HK-2 (cell line): ENCODE measurements around the gene METTL17.

ENCODE experiments used
- DNase-seq: peaks from one replicate; pipeline ENCODE4 v3.0.0-alpha.2; 2018; ENCODE audit not compliant: unreplicated experiment

The METTL17 gene

DNA sequence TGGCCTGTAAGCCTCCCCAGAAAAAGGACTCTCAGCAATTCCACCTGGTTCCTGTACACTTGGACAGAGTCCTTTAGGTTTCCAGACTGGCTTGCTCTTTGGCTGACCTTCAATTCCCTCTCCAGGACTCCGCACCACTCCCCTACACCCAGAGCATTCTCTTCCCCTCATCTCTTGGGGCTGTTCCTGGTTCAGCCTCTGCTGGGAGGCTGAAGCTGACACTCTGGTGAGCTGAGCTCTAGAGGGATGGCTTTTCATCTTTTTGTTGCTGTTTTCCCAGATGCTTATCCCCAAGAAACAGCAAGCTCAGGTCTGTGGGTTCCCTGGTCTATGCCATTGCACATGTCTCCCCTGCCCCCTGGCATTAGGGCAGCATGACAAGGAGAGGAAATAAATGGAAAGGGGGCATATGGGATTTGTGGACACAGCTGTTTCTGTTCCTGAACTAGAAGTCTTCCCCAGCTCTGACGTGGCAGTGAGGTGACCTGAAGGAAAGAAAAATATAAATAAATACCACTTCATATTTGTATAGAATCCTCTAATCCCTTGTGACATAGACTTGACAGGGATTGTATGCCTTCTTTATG, 53.7 kb downstream of the METTL17 start:
- DNase-seq: no peak

DNA sequence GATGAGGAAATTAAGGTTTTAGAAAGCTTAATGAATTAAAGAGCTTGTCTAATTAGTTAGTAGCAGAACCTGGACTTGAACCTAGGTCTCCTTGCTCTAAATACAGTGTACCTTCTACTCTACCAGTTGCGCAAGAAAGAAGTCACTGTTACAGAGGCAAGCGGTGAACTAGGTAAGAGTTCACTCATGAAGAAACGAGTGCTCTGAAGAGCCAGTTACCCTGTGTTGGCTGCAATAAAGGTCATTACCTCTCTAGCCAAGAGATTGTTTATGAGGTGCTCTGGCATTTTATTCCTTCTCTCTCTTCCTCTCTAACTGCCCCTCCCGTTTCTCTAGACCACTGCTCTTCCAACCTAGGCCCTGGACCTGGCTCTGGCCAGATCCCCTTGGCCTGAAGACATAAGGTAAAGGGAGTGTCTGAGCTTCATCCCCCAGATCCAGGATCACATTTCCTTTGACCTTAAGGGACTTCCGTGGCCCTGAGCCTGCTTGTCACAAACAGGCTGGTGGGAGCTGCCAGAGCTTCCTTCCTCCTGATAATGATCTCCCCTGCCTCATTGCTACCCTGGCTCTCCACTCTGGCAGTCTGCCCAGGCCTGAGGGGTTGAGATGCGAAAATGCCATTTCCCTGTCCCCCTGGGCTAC, 54.3 kb downstream of the METTL17 start:
- DNase-seq: no peak
